Suprapubic skin (tissue), 3 donors: ENCODE data around the gene ARL10.

Experiments used
- POLR2A ChIP-seq, 2 donors: fragments of 450-650 bp; IDR thresholded peaks; one replicate each; pipeline ENCODE4 v1.6.1; 2017; ENCODE audit warnings: antibody characterized with exemption in 2 of 2, mild to moderate bottlenecking in 2 of 2, moderate library complexity in 2 of 2
- TF ChIP-seq, protein P1 (sequence below), 2 donors: fragments of 200-600 bp in 1 of 2; fragments of 450-650 bp in 1 of 2; sonication (generic) in 1 of 2; IDR thresholded peaks; one replicate each; pipeline ENCODE4 v1.5.1; 2016 to 2019; ENCODE audit warnings: antibody characterized with exemption in 2 of 2, mild to moderate bottlenecking in 1 of 2, moderate library complexity in 1 of 2

GRCh38 chr5:176384366-176384930 lies 19.2 kb downstream of the ARL10 start:
- TF ChIP-seq, protein P1, sequence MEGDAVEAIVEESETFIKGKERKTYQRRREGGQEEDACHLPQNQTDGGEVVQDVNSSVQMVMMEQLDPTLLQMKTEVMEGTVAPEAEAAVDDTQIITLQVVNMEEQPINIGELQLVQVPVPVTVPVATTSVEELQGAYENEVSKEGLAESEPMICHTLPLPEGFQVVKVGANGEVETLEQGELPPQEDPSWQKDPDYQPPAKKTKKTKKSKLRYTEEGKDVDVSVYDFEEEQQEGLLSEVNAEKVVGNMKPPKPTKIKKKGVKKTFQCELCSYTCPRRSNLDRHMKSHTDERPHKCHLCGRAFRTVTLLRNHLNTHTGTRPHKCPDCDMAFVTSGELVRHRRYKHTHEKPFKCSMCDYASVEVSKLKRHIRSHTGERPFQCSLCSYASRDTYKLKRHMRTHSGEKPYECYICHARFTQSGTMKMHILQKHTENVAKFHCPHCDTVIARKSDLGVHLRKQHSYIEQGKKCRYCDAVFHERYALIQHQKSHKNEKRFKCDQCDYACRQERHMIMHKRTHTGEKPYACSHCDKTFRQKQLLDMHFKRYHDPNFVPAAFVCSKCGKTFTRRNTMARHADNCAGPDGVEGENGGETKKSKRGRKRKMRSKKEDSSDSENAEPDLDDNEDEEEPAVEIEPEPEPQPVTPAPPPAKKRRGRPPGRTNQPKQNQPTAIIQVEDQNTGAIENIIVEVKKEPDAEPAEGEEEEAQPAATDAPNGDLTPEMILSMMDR (IDR thresholded peaks at IDR 0.05): no peak
- TF ChIP-seq POLR2A (IDR thresholded peaks at IDR 0.05): no peak
